Measurements from ENCODE around the gene MDGA2. TPM values are rescaled to one million over a fixed set of nuclear protein-coding genes. Genes with fewer than 3 reads are reported as not detected.
"Not testable (repeated sequence)": the region's sequence is repeated elsewhere in the genome, so short reads cannot be mapped to it uniquely, and the experiment has no call there.

MDGA2 gene
- total RNA-seq, 2 experiments from 2014 or later, result not detected

DNA sequence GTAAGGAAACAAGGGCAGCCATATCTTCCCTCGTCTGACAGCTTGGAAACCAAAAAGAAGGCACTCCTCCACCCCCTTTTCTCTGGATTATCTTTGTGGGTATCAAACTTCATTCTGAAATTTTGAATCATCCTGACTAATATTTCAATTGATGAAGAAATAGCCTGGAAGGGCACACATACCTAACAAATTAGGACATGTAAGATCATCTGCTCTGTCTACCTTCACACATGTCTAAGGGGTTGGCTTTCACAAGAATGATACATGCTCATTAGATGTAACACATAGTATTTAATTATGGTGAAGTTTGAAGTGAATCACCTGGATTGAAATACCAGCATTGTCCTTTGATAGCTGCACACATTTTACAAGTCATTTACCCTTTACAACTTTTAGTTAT lies 675.7 kb downstream of the MDGA2 start:
- Mint-ChIP-seq H3K27ac (no peak overlapping the region), H3K27me3 (ENCODE audit: low read depth) (no peaks in the 10 kb centered on the region), H3K9me3 (peaks cover 3% of the 10 kb centered on the region)

DNA sequence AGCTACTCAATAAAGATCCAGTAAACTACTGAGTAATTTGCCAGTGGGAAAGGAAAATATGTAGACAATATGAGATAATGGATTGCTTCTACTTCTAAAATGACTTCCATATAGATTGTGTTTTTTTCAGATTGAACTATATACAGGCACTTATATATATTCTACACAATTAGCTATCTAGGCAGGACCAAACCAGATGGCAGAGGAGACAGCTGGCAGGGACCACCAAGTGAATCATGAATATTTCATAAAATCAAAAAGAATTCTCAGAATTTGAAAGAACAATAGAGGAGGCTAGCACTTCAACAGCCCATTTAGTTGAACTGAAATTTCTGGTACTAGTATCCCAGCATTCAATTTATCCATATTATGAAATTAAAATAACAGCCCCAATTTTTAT lies 685.8 kb downstream of the MDGA2 start:
- H3K27ac Mint-ChIP-seq, result no peak overlapping the region
- no peak overlapping the region for H3K4me3 Mint-ChIP-seq
- H3K4me1 Mint-ChIP-seq (ENCODE audit: low read depth), result no peaks in the 10 kb centered on the region
- CTCF ChIA-PET, result no interaction called here
- no peak for DNase-seq
- H3K36me3 Mint-ChIP-seq (ENCODE audit: low read depth), result no peaks in the 10 kb centered on the region
- H3K9me3 Mint-ChIP-seq, result peaks cover 3% of the 10 kb centered on the region
- H3K27me3 Mint-ChIP-seq (ENCODE audit: low read depth), result no peaks in the 10 kb centered on the region
- intact Hi-C loops (cut with micrococcal nuclease), result no loop called here

More for the DNA sequence above, 675.7 kb downstream of the MDGA2 start:
- no peaks in the 10 kb centered on the region for H3K4me1 Mint-ChIP-seq (ENCODE audit: low read depth)
- intact Hi-C loops (cut with micrococcal nuclease), result no loop called here
- CTCF ChIA-PET, result no interaction called here
- no peak for DNase-seq
- no peaks in the 10 kb centered on the region for H3K36me3 Mint-ChIP-seq (ENCODE audit: low read depth)
- H3K4me3 Mint-ChIP-seq, result no peak overlapping the region

DNA sequence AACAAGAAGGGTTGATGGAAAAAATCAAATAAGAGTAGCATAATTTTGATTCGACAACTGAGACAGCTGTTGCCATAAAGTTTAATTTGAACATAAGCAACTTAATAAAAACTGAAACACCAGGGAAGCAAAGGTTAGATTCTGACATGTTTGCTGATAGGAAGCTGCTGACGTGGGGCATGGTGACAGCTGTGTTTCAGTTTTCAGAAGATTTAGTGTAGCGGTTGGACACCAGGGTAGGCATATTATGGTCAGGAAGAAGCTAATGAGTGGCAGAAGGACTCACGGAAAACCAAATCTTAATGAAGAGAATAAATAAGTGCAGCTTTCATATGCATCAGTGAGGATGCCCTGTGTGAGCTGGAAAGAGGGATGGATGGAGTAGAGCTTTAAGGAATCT lies 687.1 kb downstream of the MDGA2 start:
- no peak overlapping the region for H3K4me3 Mint-ChIP-seq
- no peak overlapping the region for H3K27ac Mint-ChIP-seq
- no peak for DNase-seq
- intact Hi-C loops (cut with micrococcal nuclease), result no loop called here
- peaks cover 3% of the 10 kb centered on the region for H3K9me3 Mint-ChIP-seq
- CTCF ChIA-PET, result no interaction called here
- H3K27me3 Mint-ChIP-seq (ENCODE audit: low read depth), result no peaks in the 10 kb centered on the region
- no peaks in the 10 kb centered on the region for H3K4me1 Mint-ChIP-seq (ENCODE audit: low read depth)
- no peaks in the 10 kb centered on the region for H3K36me3 Mint-ChIP-seq (ENCODE audit: low read depth)

DNA sequence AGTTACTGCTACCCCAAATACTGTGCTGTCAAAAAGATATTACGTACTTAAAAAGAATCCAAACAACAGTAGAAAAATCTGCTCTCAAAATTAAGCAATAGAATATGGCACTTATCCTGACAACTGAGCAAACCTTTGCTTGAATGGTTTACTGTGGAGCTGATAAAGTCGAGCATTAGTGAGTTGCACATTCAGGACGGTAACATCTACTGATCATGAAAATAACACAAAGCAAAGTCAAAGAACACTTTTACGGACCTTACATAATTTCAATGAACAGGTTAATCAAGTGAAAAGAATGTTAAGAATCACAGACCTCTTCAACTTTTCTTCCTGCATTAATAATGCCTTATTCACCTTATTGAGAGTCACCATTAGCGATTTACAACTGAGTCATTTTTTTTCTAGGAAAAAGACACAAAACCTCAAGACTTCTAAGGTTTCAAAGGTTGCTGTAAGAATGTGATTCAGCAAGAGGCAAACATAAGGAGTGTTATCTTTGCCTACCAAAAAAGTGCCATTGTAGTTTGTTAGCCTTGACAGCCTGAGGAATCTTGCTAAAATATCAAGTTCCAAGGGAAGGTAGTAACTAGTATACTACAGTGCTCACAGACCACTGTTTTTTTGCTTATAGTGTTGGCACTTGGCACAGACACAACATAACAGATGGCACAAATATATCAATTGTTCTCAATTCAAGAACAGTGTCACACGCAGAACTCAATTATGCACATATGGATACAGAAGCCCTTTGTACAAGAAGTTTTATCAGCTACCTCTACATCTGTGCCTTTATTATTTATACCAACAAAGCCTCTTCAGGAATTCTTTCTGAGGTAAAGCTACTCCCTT lies 689.6 kb downstream of the MDGA2 start:
- CTCF ChIA-PET, result no interaction called here
- Mint-ChIP-seq H3K9me3 (peaks cover 3% of the 10 kb centered on the region), H3K4me3 (no peak overlapping the region), H3K27me3 (ENCODE audit: low read depth) (no peaks in the 10 kb centered on the region), H3K36me3 (ENCODE audit: low read depth) (no peaks in the 10 kb centered on the region), H3K27ac (no peak overlapping the region), H3K4me1 (ENCODE audit: low read depth) (no peaks in the 10 kb centered on the region)
- no peak for DNase-seq
- intact Hi-C loops (cut with micrococcal nuclease), result no loop called here

DNA sequence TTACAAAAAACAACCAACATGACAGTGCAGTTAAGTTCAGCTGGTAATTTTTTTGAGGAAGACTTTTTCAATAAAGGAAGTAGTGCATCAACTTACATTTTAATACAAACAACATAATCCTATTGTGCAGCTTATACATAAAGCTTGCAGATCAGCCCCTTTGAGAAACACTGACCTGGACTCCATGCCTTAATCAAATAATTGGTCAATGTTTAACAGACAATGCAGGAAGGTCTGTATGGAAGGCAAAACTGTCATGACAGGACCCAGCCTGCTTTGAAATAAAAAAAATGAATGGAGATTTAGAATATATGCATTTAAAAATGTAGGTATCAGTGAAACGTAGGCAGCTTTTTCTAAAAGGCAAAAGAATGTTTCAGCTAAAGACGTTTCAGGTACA lies 702.1 kb downstream of the MDGA2 start:
- DNase-seq, result no peak
- intact Hi-C loops (cut with micrococcal nuclease), result no loop called here
- Mint-ChIP-seq H3K4me1 (ENCODE audit: low read depth) (no peaks in the 10 kb centered on the region), H3K4me3 (no peak overlapping the region), H3K27me3 (ENCODE audit: low read depth) (no peaks in the 10 kb centered on the region), H3K9me3 (peaks cover 2% of the 10 kb centered on the region), H3K36me3 (ENCODE audit: low read depth) (no peaks in the 10 kb centered on the region), H3K27ac (no peak overlapping the region)
- CTCF ChIA-PET, result interaction anchor here (0.6 kb wide), 1 partner anchor 380 kb away, joined by 3 read pairs; no protein-coding TSS in a partner anchor

DNA sequence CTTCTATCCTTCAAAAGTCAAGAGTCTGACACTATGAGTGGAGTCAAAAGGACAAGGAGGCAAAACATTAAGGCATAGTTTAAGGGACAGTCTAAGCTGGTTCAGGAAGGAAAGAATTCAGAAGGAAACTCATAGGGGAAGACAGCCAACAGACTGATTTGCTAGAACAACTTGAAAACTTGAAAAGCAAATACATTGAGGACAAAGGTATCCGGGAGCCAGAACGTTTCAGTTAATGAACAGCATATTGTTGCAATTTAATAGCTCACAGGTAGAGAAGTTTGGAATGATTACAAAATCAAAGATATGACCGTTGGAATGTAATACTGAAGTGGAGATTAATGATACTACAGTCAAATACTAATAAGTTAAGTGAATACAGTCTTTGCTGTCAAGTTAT lies 711.0 kb downstream of the MDGA2 start:
- Mint-ChIP-seq H3K36me3 (ENCODE audit: low read depth) (no peaks in the 10 kb centered on the region), H3K4me1 (ENCODE audit: low read depth) (no peaks in the 10 kb centered on the region)

DNA sequence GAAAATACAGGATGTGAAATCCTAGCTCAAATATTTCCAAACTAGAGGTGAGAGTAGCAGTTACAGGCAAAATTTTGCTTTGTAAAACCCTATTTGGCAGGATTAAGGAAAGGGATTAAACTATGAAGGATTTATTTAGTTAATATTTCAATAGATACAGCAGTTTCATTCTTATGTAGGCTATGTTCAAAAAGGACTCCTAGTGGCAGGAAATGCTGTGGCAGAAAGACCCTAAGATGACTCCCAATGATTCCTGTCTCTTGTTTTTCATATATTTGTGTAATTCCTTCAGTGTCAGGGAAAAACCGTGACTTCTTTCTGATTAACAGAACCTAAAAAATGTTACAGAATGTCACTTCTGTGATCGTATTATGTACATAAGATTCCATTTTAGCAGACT lies 724.3 kb downstream of the MDGA2 start:
- CTCF ChIA-PET, result no interaction called here
- intact Hi-C loops (cut with micrococcal nuclease), result no loop called here
- Mint-ChIP-seq H3K36me3 (ENCODE audit: low read depth) (no peaks in the 10 kb centered on the region), H3K27me3 (ENCODE audit: low read depth) (no peaks in the 10 kb centered on the region), H3K4me1 (ENCODE audit: low read depth) (no peaks in the 10 kb centered on the region), H3K9me3 (peaks cover 10% of the 10 kb centered on the region), H3K27ac (no peak overlapping the region), H3K4me3 (no peak overlapping the region)
- no peak for DNase-seq

More for the DNA sequence above, 711.0 kb downstream of the MDGA2 start:
- Mint-ChIP-seq H3K4me3 (no peak overlapping the region), H3K27ac (no peak overlapping the region), H3K9me3 (peaks cover 5% of the 10 kb centered on the region), H3K27me3 (ENCODE audit: low read depth) (no peaks in the 10 kb centered on the region)
- no peak for DNase-seq
- CTCF ChIA-PET, result no interaction called here
- intact Hi-C loops (cut with micrococcal nuclease), result no loop called here

DNA sequence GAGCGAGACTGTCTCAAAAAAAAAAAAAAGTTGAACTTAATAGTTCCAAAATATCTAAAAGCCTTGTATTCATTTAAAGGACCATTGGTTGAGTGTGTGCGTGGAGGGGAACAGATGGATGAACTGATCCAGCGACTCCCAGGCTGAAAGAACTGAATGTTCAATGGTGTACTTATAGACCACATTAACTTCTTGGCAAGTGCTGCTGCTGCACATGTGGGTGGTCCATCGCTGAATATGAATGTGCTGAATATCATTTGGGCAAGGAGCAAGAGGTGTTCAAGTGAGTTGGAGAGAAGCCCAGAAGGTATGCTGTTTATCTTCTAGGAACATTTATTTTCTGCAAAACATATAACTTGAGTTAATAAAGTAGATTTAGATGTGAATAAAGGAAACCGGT lies 734.8 kb downstream of the MDGA2 start:
- Mint-ChIP-seq H3K9me3 (peaks cover 16% of the 10 kb centered on the region), H3K36me3 (ENCODE audit: low read depth) (no peaks in the 10 kb centered on the region)
- no peak for DNase-seq

DNA sequence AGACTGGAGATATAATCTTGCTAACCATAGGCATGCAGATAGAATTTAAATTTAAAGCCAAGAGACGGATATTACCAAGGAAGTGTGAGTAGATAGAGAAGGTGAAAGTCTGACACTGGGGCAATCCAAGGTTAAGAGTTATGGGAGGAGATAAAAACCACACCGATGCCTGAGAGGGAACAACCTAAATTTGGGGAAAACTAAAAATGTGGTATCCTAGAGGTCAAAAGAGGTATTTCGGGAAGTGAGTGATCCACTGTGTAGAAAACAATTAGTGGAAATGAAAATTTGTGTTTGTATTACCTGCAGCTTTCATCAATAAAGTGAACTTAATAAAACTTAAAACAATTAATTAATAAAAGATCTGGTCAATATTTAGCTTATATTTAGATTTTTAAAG lies 754.9 kb downstream of the MDGA2 start:
- CTCF ChIA-PET, result no interaction called here
- H3K9me3 Mint-ChIP-seq, result peaks cover 8% of the 10 kb centered on the region
- H3K27me3 Mint-ChIP-seq (ENCODE audit: low read depth), result no peaks in the 10 kb centered on the region
- no peak overlapping the region for H3K27ac Mint-ChIP-seq
- no peaks in the 10 kb centered on the region for H3K4me1 Mint-ChIP-seq (ENCODE audit: low read depth)
- intact Hi-C loops (cut with micrococcal nuclease), result no loop called here
- H3K4me3 Mint-ChIP-seq, result no peak overlapping the region
- no peak for DNase-seq
- no peaks in the 10 kb centered on the region for H3K36me3 Mint-ChIP-seq (ENCODE audit: low read depth)

More for the DNA sequence above, 734.8 kb downstream of the MDGA2 start:
- intact Hi-C loops (cut with micrococcal nuclease), result no loop called here
- Mint-ChIP-seq H3K4me1 (ENCODE audit: low read depth) (no peaks in the 10 kb centered on the region), H3K4me3 (no peak overlapping the region), H3K27ac (no peak overlapping the region), H3K27me3 (ENCODE audit: low read depth) (no peaks in the 10 kb centered on the region)
- CTCF ChIA-PET, result no interaction called here

DNA sequence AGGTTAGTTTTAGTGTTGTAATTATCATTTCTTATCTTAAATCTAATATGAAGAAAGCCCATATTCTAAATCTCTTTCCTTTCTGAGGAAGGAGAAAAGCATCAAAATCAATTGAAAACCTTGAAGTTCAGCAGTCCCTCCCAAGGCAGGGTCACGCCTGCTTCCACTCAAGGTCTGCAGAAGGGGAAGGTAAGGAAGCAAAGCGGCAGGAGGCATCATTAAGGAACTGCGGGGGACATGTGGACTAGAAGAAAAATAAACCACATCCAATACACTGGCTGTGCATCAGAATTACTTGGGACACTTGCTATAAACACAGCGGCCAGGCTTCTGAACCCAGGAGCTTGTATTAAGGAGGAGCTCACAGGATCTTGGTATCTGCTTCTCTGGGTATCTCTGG lies 759.9 kb downstream of the MDGA2 start:
- DNase-seq; H3K4me1 Mint-ChIP-seq (ENCODE audit: low read depth); H3K4me3 Mint-ChIP-seq; H3K36me3 Mint-ChIP-seq (ENCODE audit: low read depth); H3K27me3 Mint-ChIP-seq (ENCODE audit: low read depth); intact Hi-C loops (cut with micrococcal nuclease); H3K9me3 Mint-ChIP-seq; CTCF ChIA-PET; H3K27ac Mint-ChIP-seq: not testable (repeated sequence)

DNA sequence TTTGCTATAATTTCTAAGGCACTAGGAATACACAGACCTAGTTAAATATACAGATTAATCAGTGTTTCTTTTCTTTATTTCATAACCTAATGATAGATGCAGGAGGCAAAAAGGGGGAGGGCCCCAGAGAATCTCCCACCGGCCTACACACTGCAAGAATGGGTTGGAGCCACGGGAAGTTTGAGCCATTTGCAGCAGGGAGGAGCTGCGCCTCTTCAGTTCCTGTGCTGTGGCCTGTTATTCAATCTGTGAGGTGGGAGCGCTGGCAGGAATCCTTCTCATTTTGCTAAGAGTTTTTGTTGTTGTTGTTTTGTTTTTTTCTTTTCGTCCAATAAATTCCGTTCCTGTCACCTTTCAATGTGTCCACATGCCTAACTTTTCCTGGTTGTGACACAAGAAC lies 772.6 kb downstream of the MDGA2 start:
- no peak overlapping the region for H3K4me3 Mint-ChIP-seq
- H3K27ac Mint-ChIP-seq, result no peak overlapping the region
- no peaks in the 10 kb centered on the region for H3K27me3 Mint-ChIP-seq (ENCODE audit: low read depth)
- peaks cover 2% of the 10 kb centered on the region for H3K9me3 Mint-ChIP-seq
- intact Hi-C loops (cut with micrococcal nuclease), result no loop called here
- H3K4me1 Mint-ChIP-seq (ENCODE audit: low read depth), result no peaks in the 10 kb centered on the region
- H3K36me3 Mint-ChIP-seq (ENCODE audit: low read depth), result no peaks in the 10 kb centered on the region
- no peak for DNase-seq
- CTCF ChIA-PET, result no interaction called here

DNA sequence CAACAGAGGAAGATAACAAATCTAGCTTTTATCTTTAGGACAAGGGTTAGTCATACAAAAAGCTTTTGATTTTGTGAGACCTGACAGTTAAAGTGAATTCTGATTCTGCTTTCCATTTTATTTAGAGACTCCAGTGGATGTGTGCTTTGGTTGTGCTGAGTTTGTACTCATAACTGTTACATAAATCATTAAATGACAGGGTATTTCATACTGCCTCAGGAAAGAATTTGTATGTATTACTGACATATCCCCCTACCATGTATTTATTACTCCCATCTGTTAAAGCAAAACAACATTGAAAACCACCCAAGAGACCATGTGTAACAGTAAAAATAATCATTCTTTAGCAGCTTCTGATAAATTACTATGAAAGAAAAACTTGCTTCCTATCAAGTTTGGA lies 780.9 kb downstream of the MDGA2 start:
- H3K27ac Mint-ChIP-seq, result no peak overlapping the region
- CTCF ChIA-PET, result no interaction called here
- intact Hi-C loops (cut with micrococcal nuclease), result no loop called here

DNA sequence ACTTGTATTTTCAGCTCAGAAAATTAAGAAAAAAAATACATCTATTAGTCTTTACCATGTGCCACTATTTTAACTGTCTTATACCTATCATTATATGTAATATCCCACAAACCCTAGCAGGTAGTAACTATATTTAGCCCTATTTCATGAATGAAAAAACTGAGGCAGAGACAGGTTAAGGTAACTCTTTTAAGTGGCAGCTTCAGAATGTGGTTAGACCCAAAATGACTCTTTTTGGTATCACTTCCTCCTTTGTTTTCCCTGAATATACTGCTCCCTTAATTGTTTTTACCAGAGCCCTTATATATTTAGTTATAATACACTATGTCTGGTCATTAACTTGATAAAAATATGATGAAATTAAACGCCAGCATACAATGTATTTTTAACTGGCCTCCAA lies 788.3 kb downstream of the MDGA2 start:
- intact Hi-C loops (cut with micrococcal nuclease), result no loop called here
- CTCF ChIA-PET, result no interaction called here
- no peaks in the 10 kb centered on the region for H3K36me3 Mint-ChIP-seq (ENCODE audit: low read depth)

More for the DNA sequence above, 780.9 kb downstream of the MDGA2 start:
- no peaks in the 10 kb centered on the region for H3K27me3 Mint-ChIP-seq (ENCODE audit: low read depth)
- H3K4me3 Mint-ChIP-seq, result no peak overlapping the region
- H3K9me3 Mint-ChIP-seq, result no peaks in the 10 kb centered on the region
- DNase-seq, result no peak
- no peaks in the 10 kb centered on the region for H3K4me1 Mint-ChIP-seq (ENCODE audit: low read depth)
- H3K36me3 Mint-ChIP-seq (ENCODE audit: low read depth), result no peaks in the 10 kb centered on the region

More for the DNA sequence above, 788.3 kb downstream of the MDGA2 start:
- Mint-ChIP-seq H3K4me1 (ENCODE audit: low read depth) (no peaks in the 10 kb centered on the region), H3K27ac (no peak overlapping the region), H3K4me3 (no peak overlapping the region), H3K27me3 (ENCODE audit: low read depth) (no peaks in the 10 kb centered on the region), H3K9me3 (peaks cover 3% of the 10 kb centered on the region)
- no peak for DNase-seq
